Loucy (cell line): ENCODE results near the gene OR2W3.

Experiments
- EZH2phosphoT487 ChIP-seq: fragments of 200-600 bp; IDR thresholded peaks from 2 replicates; pipeline ENCODE4 v1.6.1; 2018; ENCODE audit warnings: antibody characterized with exemption, mild to moderate bottlenecking, moderate library complexity, borderline replicate concordance
- TF ChIP-seq, protein P1 (sequence below): fragments of 200-600 bp; sonication (generic); conservative IDR thresholded peaks from 2 replicates; pipeline ENCODE4 v1.5.1; 2014; ENCODE audit warnings: mild to moderate bottlenecking, antibody characterized with exemption, low read length

DNA sequence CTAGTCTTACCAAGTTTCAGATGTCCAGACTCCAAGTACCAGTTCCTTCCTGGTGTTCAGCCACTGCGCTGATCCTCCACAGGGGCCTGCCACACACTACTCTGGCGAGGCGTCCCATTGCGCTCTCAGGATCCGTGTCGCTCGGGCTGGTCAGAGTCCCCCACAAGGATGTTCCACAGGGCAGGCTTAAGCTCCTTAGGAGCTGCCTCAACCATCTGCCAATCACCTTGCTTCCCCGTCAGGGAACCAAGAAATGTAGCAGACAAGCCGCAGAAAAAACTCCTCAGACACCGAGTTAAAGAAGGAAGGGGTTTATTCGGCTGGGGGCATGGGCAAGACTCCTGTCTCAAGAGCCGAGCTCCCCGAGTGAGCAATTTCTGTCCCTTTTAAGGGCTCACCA is 9.8 kb downstream of the OR2W3 start:
- TF ChIP-seq, protein P1, sequence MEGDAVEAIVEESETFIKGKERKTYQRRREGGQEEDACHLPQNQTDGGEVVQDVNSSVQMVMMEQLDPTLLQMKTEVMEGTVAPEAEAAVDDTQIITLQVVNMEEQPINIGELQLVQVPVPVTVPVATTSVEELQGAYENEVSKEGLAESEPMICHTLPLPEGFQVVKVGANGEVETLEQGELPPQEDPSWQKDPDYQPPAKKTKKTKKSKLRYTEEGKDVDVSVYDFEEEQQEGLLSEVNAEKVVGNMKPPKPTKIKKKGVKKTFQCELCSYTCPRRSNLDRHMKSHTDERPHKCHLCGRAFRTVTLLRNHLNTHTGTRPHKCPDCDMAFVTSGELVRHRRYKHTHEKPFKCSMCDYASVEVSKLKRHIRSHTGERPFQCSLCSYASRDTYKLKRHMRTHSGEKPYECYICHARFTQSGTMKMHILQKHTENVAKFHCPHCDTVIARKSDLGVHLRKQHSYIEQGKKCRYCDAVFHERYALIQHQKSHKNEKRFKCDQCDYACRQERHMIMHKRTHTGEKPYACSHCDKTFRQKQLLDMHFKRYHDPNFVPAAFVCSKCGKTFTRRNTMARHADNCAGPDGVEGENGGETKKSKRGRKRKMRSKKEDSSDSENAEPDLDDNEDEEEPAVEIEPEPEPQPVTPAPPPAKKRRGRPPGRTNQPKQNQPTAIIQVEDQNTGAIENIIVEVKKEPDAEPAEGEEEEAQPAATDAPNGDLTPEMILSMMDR: no peak
- TF ChIP-seq EZH2phosphoT487: no peak
